IMR-90 (cell line): ENCODE results near the gene SHISA6.

Experiments used
- POLR2A ChIP-seq: IDR thresholded peaks from 2 replicates; pipeline ENCODE4 v1.6.1; 2012; ENCODE audit warnings: mild to moderate bottlenecking, low read depth, low read length
- USF2 ChIP-seq: fragments of 150-350 bp; IDR thresholded peaks from 2 replicates; pipeline ENCODE4 v1.6.1; 2017; ENCODE audit warnings: mild to moderate bottlenecking, antibody characterized with exemption, low read length, low read depth

- TF ChIP-seq USF2 = no peak
- no peak for TF ChIP-seq POLR2A
These were observed 43.8 kb downstream of the SHISA6 start for GRCh38 chr17:11284811-11285210.
